Measurements from ENCODE around the gene TNKS1BP1. TPM values are rescaled to one million over a fixed set of nuclear protein-coding genes. Genes with fewer than 3 reads are reported as not detected.
A peak's percentile ranks its signal among the peaks of the same experiment; 100 is the strongest.

Gene TNKS1BP1
- polyA plus RNA-seq, 1 donor: 103 TPM

DNA sequence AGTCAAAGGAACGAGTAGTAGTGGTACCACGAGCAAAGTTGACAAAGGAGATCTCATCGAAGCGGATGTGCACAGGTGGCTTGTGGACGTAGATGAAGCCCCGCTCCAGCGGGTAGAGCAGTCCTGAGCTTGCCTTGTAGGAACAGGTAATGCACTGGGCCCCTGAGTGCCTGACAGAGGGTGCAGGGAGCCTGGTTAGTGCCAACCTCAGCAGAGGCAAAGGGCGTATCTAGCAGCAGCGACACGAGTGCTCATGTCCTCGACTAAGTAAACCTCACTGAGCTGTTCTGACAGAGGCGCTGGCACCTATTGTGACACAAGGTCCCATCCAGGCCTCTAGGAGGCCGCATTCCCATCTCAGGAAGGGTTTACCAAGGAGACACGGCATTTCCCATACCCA lies 7.0 kb upstream of the TNKS1BP1 start:
- Histone ChIP-seq H3K4me3 (ENCODE audit: low read length) (no peak overlapping the region), H3K4me1 (ENCODE audit: control insufficient read depth, insufficient read depth, low read length) (peaks cover 7% of the 10 kb centered on the region), H3K9me3 (ENCODE audit: control insufficient read depth, low read depth, low read length) (no peaks in the 10 kb centered on the region), H3K27me3 (ENCODE audit: control insufficient read depth, insufficient read depth, low read length) (no peaks in the 10 kb centered on the region), H3K36me3 (ENCODE audit: control insufficient read depth, insufficient read depth, low read length) (peaks cover 68% of the 10 kb centered on the region), H3K27ac (ENCODE audit: low read length) (no peak overlapping the region)
- no peak for DNase-seq
- 100% methylated on average over 1 of the region's 14 CpGs for WGBS (ENCODE audit: insufficient coverage, low lambda C conversion rate)

- H3K9me3 ChIP-seq (ENCODE audit: control insufficient read depth, low read depth, low read length): no peaks in the 10 kb centered on the region
- no peak for DNase-seq
- no CpG with 5 or more reads among the region's 9 CpGs for WGBS (ENCODE audit: insufficient coverage, low lambda C conversion rate)
- no peak overlapping the region for H3K4me3 ChIP-seq (ENCODE audit: low read length)
- H3K36me3 ChIP-seq (ENCODE audit: control insufficient read depth, insufficient read depth, low read length): peaks cover 77% of the 10 kb centered on the region
- H3K27ac ChIP-seq (ENCODE audit: low read length): no peak overlapping the region
- peaks cover 17% of the 10 kb centered on the region for H3K4me1 ChIP-seq (ENCODE audit: control insufficient read depth, insufficient read depth, low read length)
- no peaks in the 10 kb centered on the region for H3K27me3 ChIP-seq (ENCODE audit: control insufficient read depth, insufficient read depth, low read length)
These were observed 5.3 kb upstream of the TNKS1BP1 start for GRCh38 chr11:57330029-57330428.

DNA sequence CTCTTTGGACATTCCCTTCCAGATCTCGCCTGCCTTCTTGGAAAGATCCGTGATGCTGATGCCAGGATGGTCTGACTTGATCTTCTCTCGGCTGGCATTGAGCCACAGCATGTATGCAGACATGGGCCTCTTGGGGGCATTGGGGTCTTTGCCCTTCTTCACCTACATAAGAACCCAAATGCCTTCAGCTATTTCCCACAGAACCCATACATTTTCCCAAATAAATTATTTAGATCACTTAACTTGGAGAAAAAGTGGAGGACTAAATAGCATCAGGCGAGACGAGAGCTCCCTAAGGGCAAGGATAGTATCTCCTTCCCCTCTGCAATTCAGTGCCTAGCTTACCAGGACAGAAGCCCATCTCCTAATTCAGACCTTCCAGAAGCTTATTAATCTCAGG lies 3.0 kb upstream of the TNKS1BP1 start:
- H3K4me3 ChIP-seq (ENCODE audit: low read length): no peak overlapping the region
- whole genome bisulfite sequencing (ENCODE audit: insufficient coverage, low lambda C conversion rate): no CpG with 5 or more reads among the region's 5 CpGs
- H3K27me3 ChIP-seq (ENCODE audit: control insufficient read depth, insufficient read depth, low read length): no peaks in the 10 kb centered on the region
- DNase-seq: no peak
- H3K36me3 ChIP-seq (ENCODE audit: control insufficient read depth, insufficient read depth, low read length): peaks cover 68% of the 10 kb centered on the region
- H3K9me3 ChIP-seq (ENCODE audit: control insufficient read depth, low read depth, low read length): no peaks in the 10 kb centered on the region
- no peak overlapping the region for H3K27ac ChIP-seq (ENCODE audit: low read length)
- peaks cover 22% of the 10 kb centered on the region for H3K4me1 ChIP-seq (ENCODE audit: control insufficient read depth, insufficient read depth, low read length)

DNA sequence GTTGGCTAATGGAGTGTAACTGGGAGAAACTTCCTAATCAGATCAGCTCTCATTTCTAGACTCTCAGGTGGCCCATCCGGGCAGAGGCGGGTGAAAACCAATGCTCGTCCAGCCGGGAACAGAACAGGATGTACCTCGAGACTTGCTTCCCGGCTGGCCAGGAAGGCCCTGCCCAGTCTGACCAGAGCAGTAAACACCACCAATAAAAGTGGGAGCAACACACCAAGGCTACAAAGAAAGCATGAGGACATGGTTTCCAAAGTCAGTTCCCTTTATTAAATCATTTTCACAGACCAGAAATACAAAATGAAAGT lies 940 bp upstream of the TNKS1BP1 start:
- Histone ChIP-seq H3K36me3 (ENCODE audit: control insufficient read depth, insufficient read depth, low read length) (peaks cover 49% of the 10 kb centered on the region), H3K27ac (ENCODE audit: low read length) (peak overlapping the region; percentile 99), H3K4me3 (ENCODE audit: low read length) (peak overlapping the region; percentile 61), H3K27me3 (ENCODE audit: control insufficient read depth, insufficient read depth, low read length) (no peaks in the 10 kb centered on the region), H3K9me3 (ENCODE audit: control insufficient read depth, low read depth, low read length) (no peaks in the 10 kb centered on the region), H3K4me1 (ENCODE audit: control insufficient read depth, insufficient read depth, low read length) (peaks cover 40% of the 10 kb centered on the region)
- peak in 1 of 2 donors; percentile 77 for DNase-seq
- no CpG with 5 or more reads among the region's 6 CpGs for WGBS (ENCODE audit: insufficient coverage, low lambda C conversion rate)

DNA sequence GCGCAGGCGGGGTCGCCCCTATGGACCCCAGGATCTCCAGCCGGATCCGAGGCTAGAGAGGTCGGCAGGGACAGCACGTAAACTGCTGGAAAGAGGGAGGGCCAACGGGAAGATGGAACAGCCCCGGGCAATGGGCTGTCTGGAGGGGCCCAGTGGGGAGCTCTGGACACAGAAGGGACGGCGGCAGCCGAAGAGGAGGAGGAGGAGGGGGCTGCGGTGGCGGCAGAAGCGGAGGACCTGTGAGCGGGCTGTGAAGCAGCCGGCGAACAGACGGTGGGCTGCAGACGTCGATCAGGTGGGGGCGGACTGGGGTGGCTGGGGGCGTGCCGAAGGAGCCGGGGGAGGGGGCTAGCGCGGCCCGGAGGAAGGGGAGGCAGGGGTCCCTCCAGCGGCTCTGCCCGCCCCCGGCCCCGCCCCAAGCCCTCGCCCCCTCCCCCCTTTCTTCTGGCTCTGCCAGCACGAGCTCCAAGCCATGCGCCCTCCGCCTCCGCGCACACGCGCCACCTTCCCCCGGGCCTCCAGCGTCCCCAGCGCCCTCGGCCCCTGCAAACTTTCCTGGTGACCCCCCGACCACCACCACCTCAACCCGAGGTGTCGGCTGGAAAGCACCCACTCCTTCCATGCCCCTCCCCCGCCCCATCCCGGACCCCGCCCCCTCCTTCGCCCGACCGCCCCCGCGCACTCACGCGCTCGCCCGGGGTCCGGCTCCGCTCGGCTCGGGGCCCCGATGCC lies 432 bp downstream of the TNKS1BP1 start:
- Histone ChIP-seq H3K4me1 (ENCODE audit: control insufficient read depth, insufficient read depth, low read length) (peaks cover 40% of the 10 kb centered on the region), H3K27me3 (ENCODE audit: control insufficient read depth, insufficient read depth, low read length) (no peaks in the 10 kb centered on the region), H3K36me3 (ENCODE audit: control insufficient read depth, insufficient read depth, low read length) (peaks cover 46% of the 10 kb centered on the region), H3K9me3 (ENCODE audit: control insufficient read depth, low read depth, low read length) (no peaks in the 10 kb centered on the region), H3K27ac (ENCODE audit: low read length) (peak overlapping the region; percentile 77), H3K4me3 (ENCODE audit: low read length) (peak overlapping the region; percentile 66)
- DNase-seq: peak in 1 of 2 donors; percentile 75
- WGBS (ENCODE audit: insufficient coverage, low lambda C conversion rate): no CpG with 5 or more reads among the region's 64 CpGs

DNA sequence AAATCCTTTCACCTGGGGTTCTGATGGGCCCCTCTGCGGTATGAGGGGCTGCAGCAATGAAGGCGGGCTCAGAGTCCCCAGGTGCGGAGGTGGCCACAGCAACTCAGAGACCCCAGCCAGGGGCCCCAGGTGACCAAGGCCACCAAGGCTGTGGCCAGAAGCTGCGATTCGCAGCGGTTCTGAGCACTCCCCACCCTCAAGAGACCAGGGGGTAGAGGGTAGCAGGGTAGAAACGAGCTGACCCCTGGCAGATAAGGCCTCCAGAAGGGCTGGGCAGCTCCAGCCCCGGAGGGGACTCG lies 948 bp downstream of the TNKS1BP1 start:
- DNase-seq: no peak
- peak overlapping the region; percentile 77 for H3K27ac ChIP-seq (ENCODE audit: low read length)
- H3K4me3 ChIP-seq (ENCODE audit: low read length): peak overlapping the region; percentile 66
- no peaks in the 10 kb centered on the region for H3K9me3 ChIP-seq (ENCODE audit: control insufficient read depth, low read depth, low read length)
- peaks cover 43% of the 10 kb centered on the region for H3K36me3 ChIP-seq (ENCODE audit: control insufficient read depth, insufficient read depth, low read length)
- H3K4me1 ChIP-seq (ENCODE audit: control insufficient read depth, insufficient read depth, low read length): peaks cover 40% of the 10 kb centered on the region
- WGBS (ENCODE audit: insufficient coverage, low lambda C conversion rate): no CpG with 5 or more reads among the region's 9 CpGs
- no peaks in the 10 kb centered on the region for H3K27me3 ChIP-seq (ENCODE audit: control insufficient read depth, insufficient read depth, low read length)

GRCh38 chr11:57323167-57323854 lies 1.4 kb downstream of the TNKS1BP1 start:
- H3K4me3 ChIP-seq (ENCODE audit: low read length): peak overlapping the region; percentile 66
- peaks cover 42% of the 10 kb centered on the region for H3K36me3 ChIP-seq (ENCODE audit: control insufficient read depth, insufficient read depth, low read length)
- no peaks in the 10 kb centered on the region for H3K9me3 ChIP-seq (ENCODE audit: control insufficient read depth, low read depth, low read length)
- no peaks in the 10 kb centered on the region for H3K27me3 ChIP-seq (ENCODE audit: control insufficient read depth, insufficient read depth, low read length)
- no CpG with 5 or more reads among the region's 3 CpGs for WGBS (ENCODE audit: insufficient coverage, low lambda C conversion rate)
- H3K27ac ChIP-seq (ENCODE audit: low read length): peak overlapping the region; percentile 77
- H3K4me1 ChIP-seq (ENCODE audit: control insufficient read depth, insufficient read depth, low read length): peaks cover 42% of the 10 kb centered on the region
- peak in 1 of 2 donors; percentile 36 for DNase-seq

GRCh38 chr11:57322256-57323166 lies 2.2 kb downstream of the TNKS1BP1 start:
- peak overlapping the region; percentile 77 for H3K27ac ChIP-seq (ENCODE audit: low read length)
- no peaks in the 10 kb centered on the region for H3K27me3 ChIP-seq (ENCODE audit: control insufficient read depth, insufficient read depth, low read length)
- H3K36me3 ChIP-seq (ENCODE audit: control insufficient read depth, insufficient read depth, low read length): peaks cover 42% of the 10 kb centered on the region
- WGBS (ENCODE audit: insufficient coverage, low lambda C conversion rate): 0% methylated on average over 1 of the region's 13 CpGs
- H3K4me1 ChIP-seq (ENCODE audit: control insufficient read depth, insufficient read depth, low read length): peaks cover 42% of the 10 kb centered on the region
- no peak overlapping the region for H3K4me3 ChIP-seq (ENCODE audit: low read length)
- peak; percentile 76 to 86 for DNase-seq
- no peaks in the 10 kb centered on the region for H3K9me3 ChIP-seq (ENCODE audit: control insufficient read depth, low read depth, low read length)

- WGBS (ENCODE audit: insufficient coverage, low lambda C conversion rate): no CpG with 5 or more reads among the region's 6 CpGs
- Histone ChIP-seq H3K4me1 (ENCODE audit: control insufficient read depth, insufficient read depth, low read length) (peaks cover 42% of the 10 kb centered on the region), H3K9me3 (ENCODE audit: control insufficient read depth, low read depth, low read length) (no peaks in the 10 kb centered on the region), H3K4me3 (ENCODE audit: low read length) (no peak overlapping the region), H3K27ac (ENCODE audit: low read length) (peak overlapping the region; percentile 77), H3K27me3 (ENCODE audit: control insufficient read depth, insufficient read depth, low read length) (no peaks in the 10 kb centered on the region), H3K36me3 (ENCODE audit: control insufficient read depth, insufficient read depth, low read length) (peaks cover 42% of the 10 kb centered on the region)
- DNase-seq: peak in 1 of 2 donors; percentile 40
These were observed 3.1 kb downstream of the TNKS1BP1 start for GRCh38 chr11:57321388-57322255.

All from large intestine (tissue), 3 donors.